Aorta (tissue), 5 donors: ENCODE results near the gene SLC6A6. TPM values are rescaled to one million over a fixed set of nuclear protein-coding genes. Genes with fewer than 3 reads are reported as not detected.

Experiments
- ATAC-seq: fragments of 200-7000 bp; cut with Tn5 transposase; one replicate; pipeline ENCODE4 v1.9.1; 2022; ENCODE audit warnings: moderate library complexity; ENCODE audit not compliant: low FRiP score
- DNase-seq, 2 donors: peaks; one replicate each; pipeline ENCODE4 v3.0.0-alpha.2; 2020
- H3K27ac ChIP-seq, 2 donors: one replicate each; pipeline ENCODE4 v1.5.1; 2013; ENCODE audit warnings: low read length in 2 of 2, mild to moderate bottlenecking in 2 of 2, moderate library complexity in 2 of 2, control low read depth in 1 of 2, inconsistent platforms in 1 of 2, low read depth in 1 of 2
- H3K27me3 ChIP-seq, 2 donors: one replicate each; pipeline ENCODE4 v1.6.1; 2013; ENCODE audit warnings: control low read depth in 1 of 2, low read length in 1 of 2, mild to moderate bottlenecking in 1 of 2, moderate library complexity in 1 of 2; ENCODE audit not compliant: insufficient read depth in 2 of 2, control insufficient read depth in 1 of 2
- H3K36me3 ChIP-seq, 2 donors: one replicate each; pipeline ENCODE4 v1.6.1; 2013; ENCODE audit warnings: control low read depth in 1 of 2, low read length in 1 of 2, mild to moderate bottlenecking in 1 of 2; ENCODE audit not compliant: insufficient read depth in 2 of 2, control insufficient read depth in 1 of 2
- H3K4me1 ChIP-seq, 2 donors: one replicate each; pipeline ENCODE4 v1.6.1; 2013; ENCODE audit warnings: low read length in 2 of 2, control low read depth in 1 of 2, mild to moderate bottlenecking in 1 of 2, moderate library complexity in 1 of 2; ENCODE audit not compliant: insufficient read depth in 2 of 2, control insufficient read depth in 1 of 2
- H3K4me3 ChIP-seq, 2 donors: one replicate each; pipeline ENCODE4 v1.5.1; 2013; ENCODE audit warnings: low read length in 2 of 2, control low read depth in 1 of 2, mild to moderate bottlenecking in 1 of 2
- H3K9me3 ChIP-seq: one replicate; pipeline ENCODE4 v1.6.1; 2013; ENCODE audit warnings: mild to moderate bottlenecking, low read length; ENCODE audit not compliant: control insufficient read depth
- WGBS, 2 donors: extraction: QIAGEN DNeasy Blood & Tissue Kit; methylation state at CpG; one replicate each; pipeline ENCODE4 v1.1.7; 2013; 5-methylcytosine and 5-hydroxymethylcytosine counted together
- intact Hi-C, 2 donors: fragments of 100-400 bp; cut with DNase I; formaldehyde crosslinking; loops; one replicate each; pipeline versions ENCODE4 v1.14.2 to v1.15.0; 2022
- polyA plus RNA-seq, 2 donors: library from polyadenylated mRNA; stranded (reverse); fragments of 200-250 nt; gene quantifications; one replicate each; pipeline ENCODE4 v1.2.3, GENCODE V29; 2013
- total RNA-seq, 2 donors: library from RNA; stranded (reverse); fragmentation: NEBNext Ultra II Directional; extraction: Animal tissue kit (Norgen Biotek cat#: 25700); gene quantifications; one replicate each; pipeline ENCODE4 v1.2.1, GENCODE V29; 2021
- donor health status: healthy with polysubstance abuse.
- donor health status: Bipolar disorder and iron deficiency.
- donor health status: DM: no; HTN: no; CAD: no.
- donor health status: DM: no; HTN: no; CAD: no.
- donor health status: DM: yes; HTN: yes; CAD: no.

Gene SLC6A6
- total and polyA plus RNA-seq, 4 donors, result 5.3 to 62.2 (median 21.3) TPM

DNA sequence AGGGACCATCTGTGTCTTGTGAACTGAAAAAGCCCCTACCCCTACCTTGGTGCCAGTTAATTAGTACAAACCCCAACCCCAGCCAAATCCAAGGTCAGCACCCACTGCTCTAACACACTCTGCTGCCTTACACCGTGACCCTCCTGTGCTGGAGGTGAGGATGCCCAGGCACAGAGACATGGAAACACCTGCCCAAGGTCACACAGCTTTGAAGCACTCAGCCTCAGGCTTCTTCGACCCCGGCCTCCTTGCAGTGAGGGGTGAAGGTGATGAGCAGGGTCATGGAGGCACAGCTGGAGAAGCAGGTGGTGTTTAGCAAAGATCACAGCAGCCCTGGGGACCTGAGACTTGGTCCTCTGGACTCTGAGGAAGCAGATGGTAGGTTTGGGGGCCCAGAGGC is 39.0 kb upstream of the SLC6A6 start:
- DNase-seq (no peak), ATAC-seq (no peak)
- Histone ChIP-seq H3K27me3 (peaks cover 0 to 2% of the 10 kb centered on the region in 2 donors), H3K27ac (no peak overlapping the region), H3K9me3 (peaks cover 2% of the 10 kb centered on the region), H3K4me3 (no peak overlapping the region), H3K4me1 (no peaks in the 10 kb centered on the region), H3K36me3 (no peaks in the 10 kb centered on the region)
- intact Hi-C loops, result no loop called here
- WGBS, 2 donors, result 88 to 97% methylated on average over 3 of the region's 3 CpGs

DNA sequence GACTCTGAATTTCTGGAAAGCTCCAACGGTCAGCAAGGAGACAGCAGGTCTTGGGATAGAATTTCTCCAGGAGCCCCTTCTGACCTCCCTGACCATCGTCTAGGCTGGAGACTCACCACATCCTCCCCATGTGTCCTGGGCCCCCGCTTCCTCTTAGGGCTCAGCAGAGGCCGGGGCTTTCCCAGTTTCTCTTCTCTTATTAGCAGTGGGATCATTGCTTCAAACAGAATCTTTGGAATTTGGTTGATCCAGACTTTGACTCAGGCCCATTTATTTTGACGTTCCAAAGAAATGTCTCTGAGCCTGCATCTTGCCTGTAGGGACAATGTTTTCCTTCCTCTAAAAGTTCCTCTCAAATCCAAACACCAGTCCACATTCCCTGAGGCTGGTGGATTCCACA is 38.4 kb upstream of the SLC6A6 start:
- Histone ChIP-seq H3K36me3 (no peaks in the 10 kb centered on the region), H3K9me3 (peaks cover 2% of the 10 kb centered on the region), H3K27ac (no peak overlapping the region), H3K4me1 (no peaks in the 10 kb centered on the region), H3K4me3 (no peak overlapping the region), H3K27me3 (peaks cover 0 to 2% of the 10 kb centered on the region in 2 donors)
- DNase-seq (no peak), ATAC-seq (no peak)
- intact Hi-C loops, result no loop called here
- WGBS, 2 donors, result 59 to 62% methylated on average over 5 of the region's 5 CpGs

DNA sequence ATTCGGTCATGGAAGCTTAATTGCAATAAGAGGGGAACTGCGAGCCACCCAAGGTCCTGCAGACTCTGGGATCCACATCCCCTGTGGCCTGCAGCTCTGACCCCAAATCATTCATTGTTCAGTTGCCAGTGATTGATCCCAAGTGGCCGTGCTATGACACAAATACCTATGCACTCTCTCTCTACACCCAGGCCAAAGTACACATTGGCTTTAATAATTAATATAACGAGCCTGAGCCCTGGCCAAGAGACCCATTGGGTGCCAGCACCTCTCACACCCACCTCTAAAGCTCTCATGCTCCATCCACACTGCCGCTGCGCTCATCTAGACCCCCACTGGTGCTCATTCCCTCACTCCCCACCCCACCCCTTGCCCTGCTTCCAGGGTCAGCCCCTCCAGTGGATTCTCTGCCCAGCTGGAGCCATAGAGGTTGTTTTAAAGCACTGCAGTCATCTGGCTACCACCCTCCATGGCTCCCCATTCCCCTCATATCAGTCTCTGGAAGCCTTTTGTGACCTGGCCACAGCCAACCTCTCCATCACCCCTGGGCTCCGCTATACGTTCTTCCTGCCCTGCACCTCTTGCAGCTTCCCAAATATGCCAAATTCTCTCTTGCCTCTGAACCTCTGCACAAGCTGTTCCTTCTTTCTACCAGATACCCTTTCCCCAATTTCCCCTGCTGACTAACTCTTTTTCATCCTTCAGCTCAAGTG is 37.7 kb upstream of the SLC6A6 start:
- H3K4me1 ChIP-seq, result no peaks in the 10 kb centered on the region
- no peaks in the 10 kb centered on the region for H3K36me3 ChIP-seq
- DNase-seq, result no peak
- 93% methylated on average over 8 of the region's 8 CpGs for whole genome bisulfite sequencing, 2 donors
- intact Hi-C loops, result no loop called here
- H3K27ac ChIP-seq, result no peak overlapping the region
- no peak for ATAC-seq
- no peak overlapping the region for H3K4me3 ChIP-seq
- H3K9me3 ChIP-seq, result peaks cover 2% of the 10 kb centered on the region
- peaks cover 0 to 2% of the 10 kb centered on the region in 2 donors for H3K27me3 ChIP-seq

DNA sequence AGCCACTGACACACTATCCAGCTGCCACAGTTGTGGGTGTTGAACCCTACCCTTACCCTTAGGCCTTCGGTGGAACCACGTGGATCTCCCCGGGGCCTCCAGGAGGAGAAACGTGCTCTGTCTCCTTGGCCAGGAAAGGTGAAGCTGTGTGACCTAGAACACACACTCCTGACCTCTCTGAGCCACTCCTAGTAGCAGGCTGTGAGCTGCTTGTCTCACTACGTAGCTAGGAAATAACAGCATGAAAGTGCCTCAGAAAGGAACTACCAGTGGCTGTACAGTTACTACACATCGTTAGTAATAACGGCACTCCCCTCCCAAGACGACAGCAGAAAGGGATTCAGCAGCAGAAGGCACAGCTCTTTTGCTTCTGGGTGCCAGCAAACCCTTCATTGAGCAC is 36.2 kb upstream of the SLC6A6 start:
- Histone ChIP-seq H3K9me3 (peaks cover 2% of the 10 kb centered on the region), H3K27ac (no peak overlapping the region), H3K4me1 (no peaks in the 10 kb centered on the region), H3K4me3 (no peak overlapping the region), H3K36me3 (no peaks in the 10 kb centered on the region), H3K27me3 (peaks cover 0 to 2% of the 10 kb centered on the region in 2 donors)
- WGBS, 2 donors, result 93 to 97% methylated on average over 8 of the region's 8 CpGs
- DNase-seq (no peak), ATAC-seq (no peak)
- intact Hi-C loops, result no loop called here

DNA sequence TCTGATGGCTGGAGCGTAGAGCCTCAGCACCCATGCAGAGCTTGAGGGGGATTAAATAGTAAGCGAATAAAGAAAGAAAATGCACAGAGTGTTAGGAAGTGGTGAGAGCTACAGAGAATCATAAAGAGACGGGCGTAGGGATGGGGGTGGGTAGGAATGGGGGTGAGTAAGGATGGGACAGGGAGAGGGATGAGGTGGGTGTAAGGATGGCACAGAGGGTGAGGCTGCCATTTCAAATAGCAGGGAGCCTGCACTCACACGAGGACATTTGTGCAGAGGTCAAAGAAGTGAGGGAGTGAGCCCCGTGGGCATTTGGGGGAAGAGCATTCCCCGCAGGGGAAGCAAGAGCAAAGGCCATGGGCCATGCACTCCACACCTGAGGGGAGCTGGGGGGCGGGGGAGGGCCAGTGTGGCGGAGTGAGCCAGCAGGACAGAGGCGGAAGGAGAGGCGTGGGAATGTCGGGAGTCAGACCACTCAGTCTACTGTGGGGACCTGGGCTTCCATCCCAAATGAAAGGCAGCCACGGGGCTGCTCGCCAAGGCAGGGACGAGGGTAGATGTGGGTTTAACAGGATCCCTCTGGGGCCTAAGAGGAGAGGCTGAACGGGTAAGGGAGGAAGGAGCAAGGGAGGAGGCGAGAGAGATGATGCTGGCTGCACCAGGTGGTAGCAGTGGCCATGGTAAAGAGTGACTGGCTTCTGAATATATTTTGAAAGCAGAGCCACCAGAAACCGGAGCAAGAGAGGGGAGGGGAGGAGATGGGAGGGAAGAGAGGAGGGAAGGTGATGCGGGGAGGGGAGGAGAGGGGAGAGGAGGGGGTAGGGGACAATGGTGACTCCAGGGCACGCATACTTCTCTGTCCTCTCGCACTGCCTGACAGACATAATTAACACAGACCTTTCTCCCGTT is 35.2 kb upstream of the SLC6A6 start:
- Histone ChIP-seq H3K36me3 (no peaks in the 10 kb centered on the region), H3K27ac (no peak overlapping the region), H3K4me1 (no peaks in the 10 kb centered on the region), H3K4me3 (no peak overlapping the region), H3K27me3 (peaks cover 0 to 2% of the 10 kb centered on the region in 2 donors), H3K9me3 (peaks cover 2% of the 10 kb centered on the region)
- intact Hi-C loops, result no loop called here
- DNase-seq, result no peak
- 51 to 54% methylated on average over 22 of the region's 22 CpGs for WGBS, 2 donors
- ATAC-seq, result no peak

DNA sequence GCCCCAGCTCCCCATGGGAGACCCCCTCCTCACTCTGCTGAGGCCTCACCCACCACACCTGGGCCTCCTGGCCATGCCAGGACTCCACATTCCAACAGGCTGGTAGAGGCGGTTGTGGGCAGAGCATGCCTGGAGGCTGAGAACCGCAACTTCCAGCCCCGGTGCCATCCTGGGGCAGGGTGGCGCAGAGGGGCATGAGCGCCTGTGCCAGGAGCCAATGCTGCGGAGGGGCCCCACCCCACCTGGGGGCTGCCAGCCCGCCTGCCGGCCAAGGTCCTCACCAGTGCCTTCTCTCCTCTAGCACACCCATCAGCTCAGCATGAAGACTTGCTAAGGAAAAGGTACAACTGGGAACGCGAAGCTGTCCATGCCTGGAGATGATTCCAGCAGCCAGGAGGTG is 34.3 kb upstream of the SLC6A6 start:
- no peak for DNase-seq
- ATAC-seq, result no peak
- Histone ChIP-seq H3K27ac (no peak overlapping the region), H3K4me1 (no peaks in the 10 kb centered on the region), H3K27me3 (peaks cover 0 to 2% of the 10 kb centered on the region in 2 donors), H3K4me3 (no peak overlapping the region), H3K36me3 (no peaks in the 10 kb centered on the region), H3K9me3 (peaks cover 2% of the 10 kb centered on the region)
- WGBS, 2 donors, result 92 to 99% methylated on average over 9 to 10 of the region's 10 CpGs
- intact Hi-C loops, result no loop called here

DNA sequence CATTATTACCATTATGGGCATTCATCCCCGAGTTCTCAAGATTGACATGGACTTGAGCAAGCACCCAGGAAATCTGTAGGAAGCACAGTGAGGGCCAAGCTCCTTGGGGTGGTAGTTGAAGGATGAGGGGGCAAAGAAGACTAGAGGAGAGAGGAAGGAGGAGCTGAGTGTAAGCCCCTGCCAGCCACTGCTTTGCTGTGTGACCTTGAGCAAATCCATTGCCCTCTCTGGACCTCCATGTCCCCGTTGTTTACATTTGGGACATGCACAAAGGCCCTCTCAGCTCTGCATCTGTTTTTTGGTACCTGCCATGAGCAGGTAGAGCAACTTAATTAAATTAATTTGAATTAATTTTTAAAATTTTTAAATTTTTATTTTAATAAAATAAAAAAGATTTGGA is 33.5 kb upstream of the SLC6A6 start:
- Histone ChIP-seq H3K9me3 (peaks cover 2% of the 10 kb centered on the region), H3K4me3 (no peak overlapping the region), H3K4me1 (no peaks in the 10 kb centered on the region), H3K36me3 (no peaks in the 10 kb centered on the region), H3K27ac (no peak overlapping the region), H3K27me3 (peaks cover 0 to 2% of the 10 kb centered on the region in 2 donors)
- WGBS, 2 donors, result 91 to 96% methylated on average over 2 of the region's 2 CpGs
- DNase-seq, result no peak
- intact Hi-C loops, result no loop called here
- no peak for ATAC-seq

DNA sequence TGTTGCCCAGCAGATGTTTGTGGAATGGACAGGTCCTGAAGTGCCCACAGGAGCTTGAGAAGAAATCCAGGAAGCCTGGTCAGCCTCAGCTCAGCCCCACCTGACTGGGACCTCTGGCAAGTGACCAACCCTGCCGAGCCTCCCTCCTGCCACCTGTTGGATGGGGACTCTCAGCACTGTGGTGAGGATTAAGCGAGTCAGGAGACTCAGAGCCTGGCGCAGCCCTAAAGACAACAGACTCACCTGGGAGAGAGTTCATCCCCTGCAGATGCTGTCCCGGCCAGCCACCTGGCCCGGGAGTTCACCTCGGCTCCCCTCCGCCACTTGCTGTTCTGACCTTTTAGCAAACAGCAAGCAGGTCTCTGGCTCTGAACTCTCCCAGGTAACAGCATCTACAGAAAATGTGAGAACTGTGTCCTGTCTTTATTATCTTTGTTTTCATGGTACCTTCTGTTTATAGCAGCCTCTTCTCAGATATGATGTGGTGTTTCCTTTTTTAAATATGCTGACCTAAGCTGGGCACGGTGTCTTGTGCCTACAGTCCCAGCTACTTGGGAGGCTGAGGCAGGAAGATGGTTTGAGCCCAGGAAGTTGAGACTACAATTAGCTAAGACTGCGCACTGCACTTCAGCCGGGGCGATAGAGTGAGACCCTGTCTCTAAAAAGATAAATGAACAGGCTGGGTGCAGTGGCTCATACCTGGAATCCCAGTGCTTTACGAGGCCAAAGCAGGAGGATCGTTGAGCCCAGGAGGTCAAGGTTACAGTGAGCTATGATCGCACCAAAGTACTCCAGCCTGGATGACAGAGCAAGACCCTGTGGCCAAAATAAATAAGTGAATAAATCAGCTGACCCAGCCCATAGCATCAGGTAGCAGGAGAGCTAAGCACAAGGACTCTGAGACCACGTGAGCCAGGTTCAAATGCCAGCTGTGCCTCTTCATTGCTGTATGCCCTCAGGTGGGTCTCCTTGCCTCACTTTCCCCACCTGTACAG is 32.4 kb upstream of the SLC6A6 start:
- no peaks in the 10 kb centered on the region for H3K4me1 ChIP-seq
- peaks cover 2% of the 10 kb centered on the region for H3K9me3 ChIP-seq
- H3K4me3 ChIP-seq, result no peak overlapping the region
- H3K27me3 ChIP-seq, result peaks cover 0 to 2% of the 10 kb centered on the region in 2 donors
- no peak overlapping the region for H3K27ac ChIP-seq
- no peak for DNase-seq
- H3K36me3 ChIP-seq, result no peaks in the 10 kb centered on the region
- no peak for ATAC-seq
- intact Hi-C loops, result loop anchor here in 1 of 2 donors (5.0 kb wide), 1 partner anchor 108 kb away; no protein-coding TSS in a partner anchor
- WGBS, 2 donors, result 82 to 84% methylated on average over 15 of the region's 15 CpGs
